Measurements from ENCODE around the gene UVRAG. TPM values are rescaled to one million over a fixed set of nuclear protein-coding genes. Genes with fewer than 3 reads are reported as not detected.

UVRAG gene
- polyA plus RNA-seq, 3 donors from 2014 or later, result 7.2 to 19.3 (median 15.7) TPM

GRCh38 chr11:76131142-76131541, 316.1 kb downstream of the UVRAG start:
- H3K9me3 Mint-ChIP-seq, result no peaks in the 10 kb centered on the region

DNA sequence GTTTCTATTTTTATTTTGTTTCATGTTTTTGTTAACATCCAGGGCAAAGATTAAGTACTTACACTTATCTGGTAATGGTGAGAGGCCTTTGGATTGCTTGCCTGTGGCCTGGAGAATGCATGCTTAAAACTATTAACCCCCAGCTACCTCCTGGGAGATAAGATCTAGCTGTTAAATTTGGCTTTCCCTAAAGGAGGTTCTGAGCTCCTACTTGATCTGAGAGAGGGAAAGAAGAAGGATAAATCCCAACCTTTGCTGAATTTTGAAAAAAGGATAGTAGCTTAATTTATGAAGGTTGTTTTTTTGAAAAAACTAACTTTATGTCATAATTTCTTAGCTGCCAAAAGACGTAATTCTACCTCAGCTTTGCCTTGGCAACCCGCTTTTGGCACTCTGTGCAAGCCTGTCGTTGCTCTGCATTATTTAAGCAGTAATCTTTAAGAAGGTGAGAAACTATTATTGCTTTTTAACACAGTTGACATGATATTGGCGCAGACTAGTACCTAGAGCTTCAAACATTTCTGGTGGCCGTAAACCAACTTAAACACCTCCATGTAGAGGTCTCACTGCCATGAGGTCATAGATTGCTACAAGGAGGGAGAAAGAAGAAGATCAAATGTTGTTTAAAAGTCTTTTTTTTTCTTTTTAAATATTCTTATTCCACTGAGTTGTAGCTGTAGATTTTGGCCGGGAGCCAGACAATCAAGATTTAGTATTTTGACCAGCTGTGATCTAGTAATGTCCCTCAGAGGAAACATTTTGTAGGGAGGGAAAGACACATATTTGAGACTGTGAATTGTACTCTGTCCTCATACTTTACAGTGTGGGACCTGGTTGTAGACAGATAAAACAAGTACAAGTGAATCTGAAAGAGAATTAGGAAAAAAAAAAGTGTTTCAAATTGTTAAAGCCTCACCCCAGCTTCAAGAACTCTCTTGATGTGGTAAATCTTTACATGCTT, 316.9 kb downstream of the UVRAG start:
- peak overlapping the region in 3 of 6 donors; percentile 2 to 44 (median 6) for H3K27ac Mint-ChIP-seq
- peaks cover 0 to 2% (median 1%) of the 10 kb centered on the region in 3 donors for H3K27me3 Mint-ChIP-seq (ENCODE audit: low read depth in 3 of 3)
- H3K4me3 Mint-ChIP-seq, result no peak overlapping the region
- H3K36me3 Mint-ChIP-seq, result peaks cover 1 to 10% (median 8%) of the 10 kb centered on the region in 3 donors
- H3K4me1 Mint-ChIP-seq, result peaks cover 2 to 17% of the 10 kb centered on the region in 2 donors
- DNase-seq, result no peak
- no peaks in the 10 kb centered on the region for H3K9me3 Mint-ChIP-seq

More at GRCh38 chr11:76131142-76131541, 316.1 kb downstream of the UVRAG start:
- H3K27ac Mint-ChIP-seq, result peak overlapping the region in 3 of 6 donors; percentile 12 to 44 (median 16)
- no peak for DNase-seq
- no peak overlapping the region for H3K4me3 Mint-ChIP-seq
- peaks cover 0 to 2% (median 1%) of the 10 kb centered on the region in 3 donors for H3K27me3 Mint-ChIP-seq (ENCODE audit: low read depth in 3 of 3)
- peaks cover 2 to 17% of the 10 kb centered on the region in 2 donors for H3K4me1 Mint-ChIP-seq
- peaks cover 5 to 14% (median 11%) of the 10 kb centered on the region in 3 donors for H3K36me3 Mint-ChIP-seq

GRCh38 chr11:76134239-76134638, 319.2 kb downstream of the UVRAG start:
- DNase-seq, result no peak
- H3K27me3 Mint-ChIP-seq (ENCODE audit: low read depth in 3 of 3), result peaks cover 0 to 3% (median under 1%) of the 10 kb centered on the region in 3 donors
- H3K4me3 Mint-ChIP-seq, result no peak overlapping the region
- H3K9me3 Mint-ChIP-seq, result no peaks in the 10 kb centered on the region
- H3K27ac Mint-ChIP-seq, result no peak overlapping the region
- peaks cover 0 to 10% (median 7%) of the 10 kb centered on the region in 3 donors for H3K36me3 Mint-ChIP-seq
- H3K4me1 Mint-ChIP-seq, result peaks cover 2 to 17% of the 10 kb centered on the region in 2 donors

- Mint-ChIP-seq H3K4me3 (no peak overlapping the region), H3K9me3 (no peaks in the 10 kb centered on the region)
These were observed 320.5 kb downstream of the UVRAG start for GRCh38 chr11:76135491-76135890.

GRCh38 chr11:76139314-76139713, 324.3 kb downstream of the UVRAG start:
- DNase-seq, result no peak
- no peaks in the 10 kb centered on the region for H3K9me3 Mint-ChIP-seq
- peak overlapping the region in 3 of 6 donors; percentile 5 to 51 (median 47) for H3K27ac Mint-ChIP-seq
- H3K27me3 Mint-ChIP-seq (ENCODE audit: low read depth in 3 of 3), result peaks cover 0 to 9% (median 0%) of the 10 kb centered on the region in 3 donors
- peaks cover 9 to 19% (median 10%) of the 10 kb centered on the region in 3 donors for H3K36me3 Mint-ChIP-seq
- H3K4me3 Mint-ChIP-seq, result no peak overlapping the region
- H3K4me1 Mint-ChIP-seq, result no peaks in the 10 kb centered on the region

More at GRCh38 chr11:76135491-76135890, 320.5 kb downstream of the UVRAG start:
- no peak for DNase-seq
- H3K36me3 Mint-ChIP-seq, result peaks cover 1 to 10% (median 7%) of the 10 kb centered on the region in 3 donors
- no peak overlapping the region for H3K27ac Mint-ChIP-seq
- peaks cover 2 to 12% of the 10 kb centered on the region in 2 donors for H3K4me1 Mint-ChIP-seq
- peaks cover 0 to 5% (median 0%) of the 10 kb centered on the region in 3 donors for H3K27me3 Mint-ChIP-seq (ENCODE audit: low read depth in 3 of 3)

DNA sequence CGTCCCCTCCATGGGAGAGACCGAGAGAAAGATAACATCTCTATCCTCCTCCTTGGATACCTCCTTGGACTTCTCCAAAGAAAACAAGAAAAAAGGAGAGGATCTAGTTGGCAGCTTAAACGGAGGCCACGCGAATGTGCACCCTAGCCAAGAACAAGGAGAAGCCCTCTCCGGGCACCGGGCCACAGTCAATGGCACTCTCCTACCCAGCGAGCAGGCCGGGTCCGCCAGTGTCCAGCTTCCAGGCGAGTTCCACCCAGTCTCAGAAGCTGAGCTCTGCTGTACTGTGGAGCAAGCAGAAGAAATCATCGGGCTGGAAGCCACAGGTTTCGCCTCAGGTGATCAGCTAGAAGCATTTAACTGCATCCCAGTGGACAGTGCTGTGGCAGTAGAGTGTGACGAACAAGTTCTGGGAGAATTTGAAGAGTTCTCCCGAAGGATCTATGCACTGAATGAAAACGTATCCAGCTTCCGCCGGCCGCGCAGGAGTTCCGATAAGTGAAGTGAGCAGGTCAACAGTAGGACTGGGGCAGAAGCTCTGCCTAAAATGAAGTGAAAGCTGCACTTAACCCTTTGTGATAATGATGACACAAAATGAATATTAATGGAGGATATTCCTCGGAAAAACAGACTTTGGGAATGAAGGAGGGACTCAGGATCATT, 326.0 kb downstream of the UVRAG start:
- H3K36me3 Mint-ChIP-seq, result peaks cover 4 to 19% (median 9%) of the 10 kb centered on the region in 3 donors
- no peaks in the 10 kb centered on the region for H3K4me1 Mint-ChIP-seq
- peak overlapping the region in 1 of 6 donors; percentile 21 for H3K27ac Mint-ChIP-seq
- peaks cover 0 to 12% (median 0%) of the 10 kb centered on the region in 3 donors for H3K27me3 Mint-ChIP-seq (ENCODE audit: low read depth in 3 of 3)
- no peak overlapping the region for H3K4me3 Mint-ChIP-seq
- DNase-seq, result no peak
- H3K9me3 Mint-ChIP-seq, result no peaks in the 10 kb centered on the region

GRCh38 chr11:76141901-76142588, 327.0 kb downstream of the UVRAG start:
- H3K27me3 Mint-ChIP-seq (ENCODE audit: low read depth in 3 of 3), result peaks cover 0 to 12% (median 0%) of the 10 kb centered on the region in 3 donors

GRCh38 chr11:76143274-76143673, 328.3 kb downstream of the UVRAG start:
- H3K4me1 Mint-ChIP-seq, result no peaks in the 10 kb centered on the region
- H3K4me3 Mint-ChIP-seq, result no peak overlapping the region
- no peak overlapping the region for H3K27ac Mint-ChIP-seq
- DNase-seq, result no peak
- H3K36me3 Mint-ChIP-seq, result peaks cover 4 to 15% (median 9%) of the 10 kb centered on the region in 3 donors
- H3K9me3 Mint-ChIP-seq, result no peaks in the 10 kb centered on the region
- H3K27me3 Mint-ChIP-seq (ENCODE audit: low read depth in 3 of 3), result peaks cover 0 to 12% (median 0%) of the 10 kb centered on the region in 3 donors

More at GRCh38 chr11:76141901-76142588, 327.0 kb downstream of the UVRAG start:
- peaks cover 4 to 18% (median 9%) of the 10 kb centered on the region in 3 donors for H3K36me3 Mint-ChIP-seq
- H3K4me1 Mint-ChIP-seq, result no peaks in the 10 kb centered on the region
- peak overlapping the region in 1 of 6 donors; percentile 46 for H3K27ac Mint-ChIP-seq
- DNase-seq, result no peak
- no peak overlapping the region for H3K4me3 Mint-ChIP-seq
- no peaks in the 10 kb centered on the region for H3K9me3 Mint-ChIP-seq

DNA sequence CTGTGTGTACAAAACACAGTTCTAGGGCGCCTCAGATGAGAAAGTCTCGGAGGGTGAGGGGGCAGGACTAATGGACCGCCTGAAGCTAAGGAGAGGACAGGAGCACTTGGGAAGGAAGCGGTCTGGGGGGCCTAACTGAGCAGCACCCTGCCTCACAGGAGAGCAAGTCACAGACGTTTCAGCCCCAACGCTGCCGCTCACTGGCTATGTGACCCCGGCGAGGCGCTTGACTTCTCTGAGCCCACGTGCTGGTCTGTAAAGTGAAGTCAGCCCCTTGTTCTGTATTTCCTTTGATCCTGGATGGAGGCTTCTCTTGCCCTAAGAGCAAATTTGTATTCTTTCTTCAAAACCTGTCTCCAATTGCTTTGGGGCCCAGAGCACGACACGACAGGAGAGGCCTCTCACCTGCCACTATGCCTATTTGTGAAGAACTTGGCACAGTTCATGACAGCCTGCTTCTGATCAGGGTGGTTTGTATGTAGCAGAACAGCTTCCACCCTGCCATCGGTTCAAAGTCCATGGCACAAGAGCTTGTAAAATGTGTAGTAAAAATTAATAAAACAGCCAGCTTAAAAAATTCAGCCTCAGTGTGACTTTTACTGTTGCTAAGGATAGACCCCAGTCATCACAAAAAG, 332.2 kb downstream of the UVRAG start:
- no peak for DNase-seq
- Mint-ChIP-seq H3K9me3 (no peaks in the 10 kb centered on the region), H3K27me3 (ENCODE audit: low read depth in 3 of 3) (peaks cover 1 to 9% (median 2%) of the 10 kb centered on the region in 3 donors), H3K36me3 (peaks cover 0 to 8% (median 1%) of the 10 kb centered on the region in 3 donors), H3K4me1 (peaks cover 10 to 13% of the 10 kb centered on the region in 2 donors), H3K4me3 (no peak overlapping the region), H3K27ac (no peak overlapping the region)

- Mint-ChIP-seq H3K27ac (no peak overlapping the region), H3K4me3 (no peak overlapping the region)
These were observed 333.2 kb downstream of the UVRAG start for GRCh38 chr11:76148231-76148630.

DNA sequence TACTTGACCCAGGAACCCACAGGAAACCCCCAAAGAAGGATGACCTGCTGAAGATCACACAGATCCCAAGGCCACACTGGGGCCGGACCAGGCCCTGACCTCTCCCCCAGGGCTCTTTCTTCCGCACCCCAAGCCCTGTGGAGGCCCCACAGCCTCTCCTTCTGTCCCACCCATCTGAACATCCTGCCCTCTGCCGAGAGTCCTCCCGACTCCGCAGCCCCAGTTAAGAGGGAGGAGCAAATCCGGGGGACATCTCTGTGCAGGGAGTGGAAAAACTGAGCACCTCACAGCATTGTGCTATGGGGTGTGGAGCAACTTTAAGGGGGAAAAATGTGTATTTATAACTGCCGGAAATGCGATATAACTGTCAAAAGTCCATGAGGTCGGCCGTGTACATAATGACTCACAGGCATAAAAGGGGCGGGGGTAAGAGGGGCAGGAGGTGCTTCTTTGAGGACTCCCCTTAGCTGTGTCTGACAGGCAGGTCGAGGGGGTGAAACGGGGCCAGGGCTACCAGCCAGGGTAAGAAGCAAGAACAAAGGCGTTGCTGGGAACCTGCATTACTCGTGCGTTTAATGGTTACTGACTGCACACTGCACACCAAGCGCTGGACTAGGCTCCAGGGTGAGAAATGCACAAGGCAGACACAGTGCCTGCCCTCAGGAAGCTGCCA, 334.1 kb downstream of the UVRAG start:
- no peak overlapping the region for H3K4me3 Mint-ChIP-seq
- H3K9me3 Mint-ChIP-seq, result no peaks in the 10 kb centered on the region
- H3K27ac Mint-ChIP-seq, result no peak overlapping the region
- no peaks in the 10 kb centered on the region for H3K36me3 Mint-ChIP-seq
- peaks cover 29 to 31% of the 10 kb centered on the region in 2 donors for H3K4me1 Mint-ChIP-seq
- peaks cover 1 to 3% (median 2%) of the 10 kb centered on the region in 3 donors for H3K27me3 Mint-ChIP-seq (ENCODE audit: low read depth in 3 of 3)
- DNase-seq, result no peak

More at GRCh38 chr11:76148231-76148630, 333.2 kb downstream of the UVRAG start:
- no peaks in the 10 kb centered on the region for H3K36me3 Mint-ChIP-seq
- H3K9me3 Mint-ChIP-seq, result no peaks in the 10 kb centered on the region
- peaks cover 1 to 3% (median 2%) of the 10 kb centered on the region in 3 donors for H3K27me3 Mint-ChIP-seq (ENCODE audit: low read depth in 3 of 3)
- no peak for DNase-seq
- peaks cover 20 to 23% of the 10 kb centered on the region in 2 donors for H3K4me1 Mint-ChIP-seq

DNA sequence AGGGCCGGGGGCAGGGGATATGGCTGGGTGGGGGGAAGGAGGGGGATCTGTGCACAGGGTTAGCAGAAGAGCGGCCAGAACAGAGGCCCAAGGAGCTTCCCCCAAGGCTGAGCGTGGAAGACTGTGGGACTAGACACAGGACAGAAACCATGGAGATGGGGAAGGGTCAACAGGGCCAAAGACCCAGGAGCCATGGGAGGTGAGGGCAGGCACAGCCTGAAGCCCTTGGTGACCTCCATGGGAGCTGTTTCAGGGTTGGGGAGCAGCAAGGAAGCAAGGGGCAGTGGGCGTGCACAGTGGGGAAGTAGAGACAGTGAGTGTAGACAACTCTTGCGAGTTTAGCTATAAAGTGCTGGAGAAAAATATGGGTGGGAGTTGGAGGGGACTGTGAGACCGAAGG, 334.7 kb downstream of the UVRAG start:
- no peaks in the 10 kb centered on the region for H3K9me3 Mint-ChIP-seq
- H3K4me3 Mint-ChIP-seq, result no peak overlapping the region
- peaks cover 31 to 37% of the 10 kb centered on the region in 2 donors for H3K4me1 Mint-ChIP-seq
- peaks cover 1 to 3% (median 2%) of the 10 kb centered on the region in 3 donors for H3K27me3 Mint-ChIP-seq (ENCODE audit: low read depth in 3 of 3)
- H3K27ac Mint-ChIP-seq, result peak overlapping the region in 1 of 6 donors; percentile 66
- no peak for DNase-seq
- no peaks in the 10 kb centered on the region for H3K36me3 Mint-ChIP-seq

All from immature natural killer cell (primary cell).